ENCODE data around the gene AKNA.
A peak's percentile ranks its signal among the peaks of the same experiment; 100 is the strongest.

DNA sequence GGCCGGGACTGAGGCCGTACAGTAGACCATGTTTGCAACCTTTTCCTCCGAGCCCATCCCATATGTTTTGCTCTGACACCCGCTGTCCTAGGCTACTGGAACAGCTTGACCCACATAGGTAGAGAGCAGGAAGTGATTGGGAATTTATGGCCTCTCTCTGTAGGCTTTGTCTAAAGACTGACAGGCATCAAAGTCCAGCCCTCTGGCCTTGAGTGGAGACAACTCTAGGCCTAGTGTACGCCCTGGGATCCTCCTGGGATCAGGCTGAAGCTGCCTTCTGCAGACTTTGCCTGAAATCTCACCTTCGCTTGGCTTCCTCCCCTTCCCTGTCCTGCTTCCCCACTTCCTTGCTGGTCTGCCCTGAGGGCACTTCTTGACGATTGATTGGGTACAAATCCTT lies 13.6 kb upstream of the AKNA start:
- TF ChIP-seq POLR2AphosphoS5 (IDR thresholded peaks at IDR 0.05): peak in 1 of 3 donors; percentile 55
- TF ChIP-seq, protein P1, sequence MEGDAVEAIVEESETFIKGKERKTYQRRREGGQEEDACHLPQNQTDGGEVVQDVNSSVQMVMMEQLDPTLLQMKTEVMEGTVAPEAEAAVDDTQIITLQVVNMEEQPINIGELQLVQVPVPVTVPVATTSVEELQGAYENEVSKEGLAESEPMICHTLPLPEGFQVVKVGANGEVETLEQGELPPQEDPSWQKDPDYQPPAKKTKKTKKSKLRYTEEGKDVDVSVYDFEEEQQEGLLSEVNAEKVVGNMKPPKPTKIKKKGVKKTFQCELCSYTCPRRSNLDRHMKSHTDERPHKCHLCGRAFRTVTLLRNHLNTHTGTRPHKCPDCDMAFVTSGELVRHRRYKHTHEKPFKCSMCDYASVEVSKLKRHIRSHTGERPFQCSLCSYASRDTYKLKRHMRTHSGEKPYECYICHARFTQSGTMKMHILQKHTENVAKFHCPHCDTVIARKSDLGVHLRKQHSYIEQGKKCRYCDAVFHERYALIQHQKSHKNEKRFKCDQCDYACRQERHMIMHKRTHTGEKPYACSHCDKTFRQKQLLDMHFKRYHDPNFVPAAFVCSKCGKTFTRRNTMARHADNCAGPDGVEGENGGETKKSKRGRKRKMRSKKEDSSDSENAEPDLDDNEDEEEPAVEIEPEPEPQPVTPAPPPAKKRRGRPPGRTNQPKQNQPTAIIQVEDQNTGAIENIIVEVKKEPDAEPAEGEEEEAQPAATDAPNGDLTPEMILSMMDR (IDR thresholded peaks at IDR 0.05): no peak
- TF ChIP-seq POLR2A (IDR thresholded peaks at IDR 0.05): no peak
